GM12878 (cell line): Measurements from ENCODE around the gene SHFL. TPM values are rescaled to one million over a fixed set of nuclear protein-coding genes. Genes with fewer than 3 reads are reported as not detected.

ENCODE experiments used
- BMI1 ChIP-seq: fragments of 450-650 bp; IDR thresholded peaks from 2 replicates; pipeline ENCODE4 v1.6.1; 2016; ENCODE audit warnings: mild to moderate bottlenecking, moderate library complexity, borderline replicate concordance
- CEBPB ChIP-seq, 2 experiments: fragments of 150-350 bp in 1 of 2; IDR thresholded peaks; 2 replicates each; pipeline ENCODE4 v1.6.1; 2012 to 2014; ENCODE audit warnings: low read depth in 2 of 2, low read length in 2 of 2, borderline replicate concordance in 1 of 2, inconsistent platforms in 1 of 2
- CHD4 ChIP-seq: fragments of 200-600 bp; sonication (generic); IDR thresholded peaks from 2 replicates; pipeline ENCODE4 v1.6.1; 2016; ENCODE audit warnings: mild to moderate bottlenecking
- EP300 ChIP-seq, 2 experiments: fragments of 150-350 bp in 1 of 2; IDR thresholded peaks; 2 replicates each; pipeline ENCODE4 v1.6.1; 2011 to 2012; ENCODE audit warnings: low read depth in 2 of 2, low read length in 2 of 2, borderline replicate concordance in 1 of 2, improper control_type of control experiment in 1 of 2, inconsistent platforms in 1 of 2; ENCODE audit not compliant: control insufficient read depth in 1 of 2
- FOS ChIP-seq: IDR thresholded peaks from 3 replicates; pipeline ENCODE4 v1.6.1; 2011; ENCODE audit warnings: borderline replicate concordance; ENCODE audit not compliant: insufficient read length; ENCODE audit errors: extremely low read depth
- GABPA ChIP-seq: IDR thresholded peaks from 2 replicates; pipeline ENCODE4 v1.6.1; 2014; ENCODE audit warnings: antibody characterized with exemption, low read depth, mild to moderate bottlenecking, inconsistent platforms
- HDGF ChIP-seq: fragments of 450-650 bp; IDR thresholded peaks from 2 replicates; pipeline ENCODE4 v1.6.1; 2016; ENCODE audit warnings: antibody characterized with exemption
- JUNB ChIP-seq: IDR thresholded peaks from 2 replicates; pipeline ENCODE4 v1.6.1; 2016; ENCODE audit warnings: antibody characterized with exemption, mild to moderate bottlenecking
- KDM1A ChIP-seq: fragments of 200-600 bp; sonication (generic); IDR thresholded peaks from 2 replicates; pipeline ENCODE4 v1.6.1; 2016; ENCODE audit warnings: borderline replicate concordance
- LARP7 ChIP-seq: fragments of 450-650 bp; IDR thresholded peaks from 2 replicates; pipeline ENCODE4 v1.6.1; 2017; ENCODE audit warnings: mild to moderate bottlenecking
- MEF2B ChIP-seq: fragments of 450-650 bp; IDR thresholded peaks from 2 replicates; pipeline ENCODE4 v1.6.1; 2018; ENCODE audit warnings: mild to moderate bottlenecking, moderate library complexity; ENCODE audit not compliant: partially characterized antibody, poor library complexity, severe bottlenecking
- NBN ChIP-seq: fragments of 450-650 bp; IDR thresholded peaks from 2 replicates; pipeline ENCODE4 v1.6.1; 2016
- POLR2AphosphoS5 ChIP-seq: IDR thresholded peaks from 2 replicates; pipeline ENCODE4 v1.6.1; 2011; ENCODE audit warnings: mild to moderate bottlenecking, low read length, inconsistent platforms
- RBBP5 ChIP-seq: fragments of 200-600 bp; sonication (generic); conservative IDR thresholded peaks from 2 replicates; pipeline ENCODE4 v1.6.1; 2016
- RCOR1 ChIP-seq: conservative IDR thresholded peaks from 2 replicates; pipeline ENCODE4 v1.6.1; 2012; ENCODE audit warnings: low read depth, low read length, improper control_type of control experiment
- RELA ChIP-seq: fragments of 450-650 bp; IDR thresholded peaks from 2 replicates; pipeline ENCODE4 v1.8.0; 2014; ENCODE audit warnings: borderline replicate concordance; ENCODE audit not compliant: partially characterized antibody
- SIX5 ChIP-seq: IDR thresholded peaks from 2 replicates; pipeline ENCODE4 v1.6.1; 2011; ENCODE audit warnings: mild to moderate bottlenecking, low read depth, low read length, moderate library complexity; ENCODE audit not compliant: severe bottlenecking
- SMC3 ChIP-seq: IDR thresholded peaks from 2 replicates; pipeline ENCODE4 v1.6.1; 2011; ENCODE audit warnings: low read length, improper control_type of control experiment, borderline replicate concordance
- SP1 ChIP-seq: IDR thresholded peaks from one replicate; pipeline ENCODE4 v1.6.1; 2011; ENCODE audit warnings: low read depth, low read length
- SUPT20H ChIP-seq: IDR thresholded peaks from 2 replicates; pipeline ENCODE4 v1.6.1; 2011; ENCODE audit warnings: low read depth, mild to moderate bottlenecking, low read length, moderate library complexity, borderline replicate concordance; ENCODE audit not compliant: control insufficient read depth
- TAF1 ChIP-seq: IDR thresholded peaks from 2 replicates; pipeline ENCODE4 v1.6.1; 2011; ENCODE audit warnings: mild to moderate bottlenecking, low read depth, low read length, borderline replicate concordance
- TCF3 ChIP-seq: IDR thresholded peaks from 2 replicates; pipeline ENCODE4 v1.6.1; 2012; ENCODE audit warnings: low read depth, mild to moderate bottlenecking, low read length, borderline replicate concordance; ENCODE audit not compliant: insufficient read depth
- YY1 ChIP-seq: IDR thresholded peaks from 2 replicates; pipeline ENCODE4 v1.6.1; 2011; ENCODE audit warnings: low read depth, mild to moderate bottlenecking, low read length
- polyA plus RNA-seq, 11 experiments: library from polyadenylated mRNA; depleted of rRNA in 4 of 11; unstranded in 6 of 11; stranded (reverse) in 5 of 11; fragments of >200 nt; fragmentation: Nextera tagmentation in 4 of 11; fragmentation: Illumina TruSeq in 1 of 11; extraction: Ambion mirVana in 4 of 11; extraction: Trizol in 1 of 11; gene quantifications; 1 replicate in 1 of 11; 2 replicates in 10 of 11; pipeline versions ENCODE4 v1.2.1 to v1.2.3, GENCODE V29; 2011 to 2016; ENCODE audit warnings: inconsistent platforms in 2 of 11, missing spikeins in 2 of 11, low read depth in 1 of 11
- total RNA-seq, 4 experiments: library from RNA; depleted of rRNA in 3 of 4; stranded (reverse); fragments of >200 nt in 3 of 4; fragmentation: Illumina TruSeq in 1 of 4; extraction: Trizol in 1 of 4; gene quantifications; 2 replicates each; pipeline versions ENCODE4 v1.2.1 to v1.2.3, GENCODE V29; 2013 to 2021
- TF ChIP-seq, protein P1 (sequence below): fragments of 450-650 bp; IDR thresholded peaks from 2 replicates; pipeline ENCODE4 v1.6.1; 2016; ENCODE audit warnings: mild to moderate bottlenecking
- TF ChIP-seq, protein P2 (sequence below): fragments of 450-650 bp; IDR thresholded peaks from 2 replicates; pipeline ENCODE4 v1.6.1; 2014; ENCODE audit warnings: mild to moderate bottlenecking
- TF ChIP-seq, protein P3 (sequence below): fragments of 450-650 bp; conservative IDR thresholded peaks from 2 replicates; pipeline ENCODE4 v1.6.1; 2017; ENCODE audit warnings: mild to moderate bottlenecking, moderate library complexity

The SHFL gene
- total and polyA plus RNA-seq, 10 of the 15 experiments (the other 5 are each of a cell fraction or from before 2014, with no cell fraction given) = 8.0 to 83.8 (median 40.7) TPM

DNA sequence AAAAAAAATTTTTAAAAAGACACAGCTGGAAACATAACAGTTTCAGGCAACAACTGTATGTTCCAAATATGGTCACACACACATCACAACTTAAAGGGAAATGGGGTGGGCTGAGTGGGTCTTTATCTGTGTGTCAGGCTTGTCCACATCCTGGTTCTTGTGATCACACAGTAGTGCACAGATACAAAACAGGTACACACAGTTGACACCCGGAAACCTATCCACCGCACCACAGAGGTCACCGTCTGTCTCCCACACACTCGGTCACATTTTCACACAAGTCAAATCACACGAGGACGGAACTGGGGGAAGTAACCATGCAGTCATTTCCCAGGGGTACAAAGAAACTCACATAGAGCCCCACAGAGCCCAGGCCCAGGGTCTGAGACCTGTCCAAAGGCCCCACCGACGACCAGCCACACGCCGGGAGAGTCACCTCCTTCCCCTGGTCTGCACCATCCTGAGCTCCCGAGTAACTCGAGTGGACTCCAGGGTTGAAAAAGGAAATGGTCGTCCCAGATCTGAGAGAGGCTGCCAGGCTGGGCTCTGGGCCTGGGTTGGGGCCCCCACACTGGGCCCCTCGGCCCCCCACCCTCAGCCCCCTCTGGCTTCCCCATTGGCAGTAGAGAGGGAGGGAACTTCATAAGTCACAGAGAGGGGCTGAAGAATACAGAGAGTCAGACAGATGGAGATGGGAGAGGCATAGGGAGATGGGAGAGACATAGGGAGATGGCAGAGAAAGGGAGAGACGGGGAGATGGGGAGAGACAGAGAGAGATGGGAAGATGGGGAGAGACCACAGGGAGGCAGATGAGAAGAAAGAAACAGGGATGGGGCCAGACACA lies 18.8 kb downstream of the SHFL start (continued):
- no peak for TF ChIP-seq CHD4
- TF ChIP-seq GABPA = no peak
- TF ChIP-seq TAF1 = no peak
- no peak for TF ChIP-seq CEBPB (IDR thresholded peaks at IDR 0.05; ENCODE audit: borderline replicate concordance in 1 of 2, low read depth in 2 of 2, low read length in 2 of 2)
- TF ChIP-seq TCF3 = no peak
- TF ChIP-seq RBBP5 = no peak
- TF ChIP-seq RCOR1 = 0 out of 2 replicates have a peak, but pooled peaks have one; percentile 36
- TF ChIP-seq SUPT20H = no peak
- peak; percentile 99 for TF ChIP-seq MEF2B
- TF ChIP-seq, protein P1, sequence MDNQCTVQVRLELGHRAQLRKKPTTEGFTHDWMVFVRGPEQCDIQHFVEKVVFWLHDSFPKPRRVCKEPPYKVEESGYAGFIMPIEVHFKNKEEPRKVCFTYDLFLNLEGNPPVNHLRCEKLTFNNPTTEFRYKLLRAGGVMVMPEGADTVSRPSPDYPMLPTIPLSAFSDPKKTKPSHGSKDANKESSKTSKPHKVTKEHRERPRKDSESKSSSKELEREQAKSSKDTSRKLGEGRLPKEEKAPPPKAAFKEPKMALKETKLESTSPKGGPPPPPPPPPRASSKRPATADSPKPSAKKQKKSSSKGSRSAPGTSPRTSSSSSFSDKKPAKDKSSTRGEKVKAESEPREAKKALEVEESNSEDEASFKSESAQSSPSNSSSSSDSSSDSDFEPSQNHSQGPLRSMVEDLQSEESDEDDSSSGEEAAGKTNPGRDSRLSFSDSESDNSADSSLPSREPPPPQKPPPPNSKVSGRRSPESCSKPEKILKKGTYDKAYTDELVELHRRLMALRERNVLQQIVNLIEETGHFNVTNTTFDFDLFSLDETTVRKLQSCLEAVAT = 0 out of 2 replicates have a peak, but pooled peaks have one; percentile 15
- peak; percentile 84 for TF ChIP-seq SP1
- TF ChIP-seq, protein P2, sequence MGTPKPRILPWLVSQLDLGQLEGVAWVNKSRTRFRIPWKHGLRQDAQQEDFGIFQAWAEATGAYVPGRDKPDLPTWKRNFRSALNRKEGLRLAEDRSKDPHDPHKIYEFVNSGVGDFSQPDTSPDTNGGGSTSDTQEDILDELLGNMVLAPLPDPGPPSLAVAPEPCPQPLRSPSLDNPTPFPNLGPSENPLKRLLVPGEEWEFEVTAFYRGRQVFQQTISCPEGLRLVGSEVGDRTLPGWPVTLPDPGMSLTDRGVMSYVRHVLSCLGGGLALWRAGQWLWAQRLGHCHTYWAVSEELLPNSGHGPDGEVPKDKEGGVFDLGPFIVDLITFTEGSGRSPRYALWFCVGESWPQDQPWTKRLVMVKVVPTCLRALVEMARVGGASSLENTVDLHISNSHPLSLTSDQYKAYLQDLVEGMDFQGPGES = no peak
- peak; percentile 63 to 88; a peak in 2 of 4 replicates for TF ChIP-seq EP300 (IDR thresholded peaks at IDR 0.05; ENCODE audit: borderline replicate concordance in 1 of 2, control insufficient read depth in 1 of 2, low read depth in 2 of 2, low read length in 2 of 2)
- TF ChIP-seq BMI1 = no peak; the same call in 1 of the 2 replicates
- TF ChIP-seq JUNB = no peak
- TF ChIP-seq YY1 = 0 out of 2 replicates have a peak, but pooled peaks have one; percentile 30
- no peak for TF ChIP-seq LARP7
- TF ChIP-seq KDM1A = no peak
- TF ChIP-seq RELA = no peak
- no peak for TF ChIP-seq FOS
- peak; percentile 80 for TF ChIP-seq POLR2AphosphoS5
- no peak for TF ChIP-seq SIX5
- TF ChIP-seq SMC3 = peak; percentile 27; the same call in 1 of the 2 replicates
- TF ChIP-seq, protein P3, sequence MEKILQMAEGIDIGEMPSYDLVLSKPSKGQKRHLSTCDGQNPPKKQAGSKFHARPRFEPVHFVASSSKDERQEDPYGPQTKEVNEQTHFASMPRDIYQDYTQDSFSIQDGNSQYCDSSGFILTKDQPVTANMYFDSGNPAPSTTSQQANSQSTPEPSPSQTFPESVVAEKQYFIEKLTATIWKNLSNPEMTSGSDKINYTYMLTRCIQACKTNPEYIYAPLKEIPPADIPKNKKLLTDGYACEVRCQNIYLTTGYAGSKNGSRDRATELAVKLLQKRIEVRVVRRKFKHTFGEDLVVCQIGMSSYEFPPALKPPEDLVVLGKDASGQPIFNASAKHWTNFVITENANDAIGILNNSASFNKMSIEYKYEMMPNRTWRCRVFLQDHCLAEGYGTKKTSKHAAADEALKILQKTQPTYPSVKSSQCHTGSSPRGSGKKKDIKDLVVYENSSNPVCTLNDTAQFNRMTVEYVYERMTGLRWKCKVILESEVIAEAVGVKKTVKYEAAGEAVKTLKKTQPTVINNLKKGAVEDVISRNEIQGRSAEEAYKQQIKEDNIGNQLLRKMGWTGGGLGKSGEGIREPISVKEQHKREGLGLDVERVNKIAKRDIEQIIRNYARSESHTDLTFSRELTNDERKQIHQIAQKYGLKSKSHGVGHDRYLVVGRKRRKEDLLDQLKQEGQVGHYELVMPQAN = no peak
- peak; percentile 98 for TF ChIP-seq HDGF
- peak; percentile 33; the same call in 1 of the 2 replicates for TF ChIP-seq NBN
